ENCODE data around the gene SYT8.

DNA sequence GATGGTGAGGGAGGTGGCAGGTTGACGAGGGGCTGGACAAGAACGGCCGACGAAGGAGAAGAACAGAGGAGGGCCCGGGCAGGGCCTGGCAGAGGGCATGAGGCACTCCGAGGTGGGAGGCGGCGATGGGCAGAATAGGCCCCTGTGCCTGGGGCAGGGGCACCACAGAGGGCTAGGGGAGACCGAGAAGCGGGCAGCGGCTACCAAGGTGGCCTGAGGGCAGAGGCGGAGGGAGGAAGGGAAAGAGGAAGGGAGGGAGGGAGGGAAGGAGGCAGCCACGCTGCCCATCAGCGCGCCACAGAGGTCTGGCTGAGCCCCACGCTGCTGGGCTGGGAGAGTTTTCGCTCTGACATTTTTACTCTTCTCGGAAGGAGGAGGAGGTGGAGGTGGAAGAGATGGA lies 29.4 kb downstream of the SYT8 start:
- TF ChIP-seq CTCF (IDR thresholded peaks at IDR 0.05): no peak
- no peak for TF ChIP-seq EZH2 (IDR thresholded peaks at IDR 0.05)

All from neural progenitor cell (in vitro differentiated cells).